ENCODE results near the gene C5AR2.
"Not testable (repeated sequence)": the region's sequence is repeated elsewhere in the genome, so short reads cannot be mapped to it uniquely, and the experiment has no call there.

C5AR2 gene

GRCh38 chr19:47331931-47332547 lies at the start of gene C5AR2:
C5AR2 (plus strand) TSS chr19:47332175; CDS start chr19:47340800, 8,625 bp downstream.
- DNase-seq: no peak

- no peak for DNase-seq
Observed at GRCh38 chr19:47283405-47284059, 48.4 kb upstream of the C5AR2 start.

- DNase-seq: peak; percentile 1
Observed at GRCh38 chr19:47284324-47284899, 47.6 kb upstream of the C5AR2 start.

GRCh38 chr19:47296036-47296435 lies 35.9 kb upstream of the C5AR2 start:
- DNase-seq: peak; percentile 30

- not testable (repeated sequence) for DNase-seq
Observed at GRCh38 chr19:47300867-47301266, 31.1 kb upstream of the C5AR2 start.

- no peak for DNase-seq
Observed at GRCh38 chr19:47302249-47302648, 29.7 kb upstream of the C5AR2 start.

GRCh38 chr19:47303966-47304365 lies 28.0 kb upstream of the C5AR2 start:
- no peak for DNase-seq

- no peak for DNase-seq
Observed at GRCh38 chr19:47305309-47305751, 26.6 kb upstream of the C5AR2 start.

- DNase-seq: no peak
Observed at GRCh38 chr19:47306303-47306702, 25.7 kb upstream of the C5AR2 start.

- DNase-seq: no peak
Observed at GRCh38 chr19:47309038-47309437, 22.9 kb upstream of the C5AR2 start.

GRCh38 chr19:47309608-47310007 lies 22.4 kb upstream of the C5AR2 start, which contains the start of gene C5AR1:
C5AR1 (plus strand) TSS chr19:47309861; CDS start chr19:47309896, 35 bp downstream.
- no peak for DNase-seq

- DNase-seq: no peak
Observed at GRCh38 chr19:47310323-47310722, 21.7 kb upstream of the C5AR2 start.

GRCh38 chr19:47310819-47311218 lies 21.2 kb upstream of the C5AR2 start:
- no peak for DNase-seq

GRCh38 chr19:47312366-47313006 lies 19.5 kb upstream of the C5AR2 start:
- no peak for DNase-seq

- DNase-seq: no peak
Observed at GRCh38 chr19:47313754-47314295, 18.1 kb upstream of the C5AR2 start.

GRCh38 chr19:47315125-47315821 lies 16.7 kb upstream of the C5AR2 start:
- no peak for DNase-seq

- no peak for DNase-seq
Observed at GRCh38 chr19:47316513-47316912, 15.5 kb upstream of the C5AR2 start.

GRCh38 chr19:47319923-47320871 lies 11.8 kb upstream of the C5AR2 start:
- DNase-seq: no peak

- DNase-seq: no peak
Observed at GRCh38 chr19:47321630-47322029, 10.3 kb upstream of the C5AR2 start.

- no peak for DNase-seq
Observed at GRCh38 chr19:47322058-47322457, 9.9 kb upstream of the C5AR2 start.

- DNase-seq: no peak
Observed at GRCh38 chr19:47323409-47323808, 8.6 kb upstream of the C5AR2 start.

GRCh38 chr19:47323872-47324271 lies 8.1 kb upstream of the C5AR2 start:
- no peak for DNase-seq
